ENCODE measurements around the gene PTTG1IP. TPM values are rescaled to one million over a fixed set of nuclear protein-coding genes. Genes with fewer than 3 reads are reported as not detected.
A peak's percentile ranks its signal among the peaks of the same experiment; 100 is the strongest.
"Not testable (repeated sequence)": the region's sequence is repeated elsewhere in the genome, so short reads cannot be mapped to it uniquely, and the experiment has no call there.

Gene PTTG1IP
- total RNA-seq, 1 experiment from 2014 or later: 427 TPM

GRCh38 chr21:44840771-44841170 is 32.7 kb downstream of the PTTG1IP start:
- in situ Hi-C loops (cut with HindIII; ENCODE audit: low pct_unique_long_range_greater_than_20kb, low sequenced_read_pairs): no loop called here
- DNase-seq (ENCODE audit: low read depth): no peak

GRCh38 chr21:44838951-44839350 is 34.5 kb downstream of the PTTG1IP start:
- DNase-seq (ENCODE audit: low read depth): no peak
- in situ Hi-C loops (cut with HindIII; ENCODE audit: low pct_unique_long_range_greater_than_20kb, low sequenced_read_pairs): no loop called here

GRCh38 chr21:44838039-44838895 is 35.2 kb downstream of the PTTG1IP start:
- in situ Hi-C loops (cut with HindIII; ENCODE audit: low pct_unique_long_range_greater_than_20kb, low sequenced_read_pairs): no loop called here
- DNase-seq (ENCODE audit: low read depth): no peak

GRCh38 chr21:44837537-44837936 is 36.0 kb downstream of the PTTG1IP start:
- in situ Hi-C loops (cut with HindIII; ENCODE audit: low pct_unique_long_range_greater_than_20kb, low sequenced_read_pairs): no loop called here

GRCh38 chr21:44836666-44837471 is 36.6 kb downstream of the PTTG1IP start:
- no peak for DNase-seq (ENCODE audit: low read depth)
- in situ Hi-C loops (cut with HindIII; ENCODE audit: low pct_unique_long_range_greater_than_20kb, low sequenced_read_pairs): no loop called here

More at GRCh38 chr21:44837537-44837936, 36.0 kb downstream of the PTTG1IP start:
- no peak for DNase-seq (ENCODE audit: low read depth)

GRCh38 chr21:44836349-44836665 is 37.2 kb downstream of the PTTG1IP start:
- in situ Hi-C loops (cut with HindIII; ENCODE audit: low pct_unique_long_range_greater_than_20kb, low sequenced_read_pairs): no loop called here
- DNase-seq (ENCODE audit: low read depth): no peak

- no peak for DNase-seq (ENCODE audit: low read depth)
- in situ Hi-C loops (cut with HindIII; ENCODE audit: low pct_unique_long_range_greater_than_20kb, low sequenced_read_pairs): no loop called here
Measured at GRCh38 chr21:44835647-44835973, 37.9 kb downstream of the PTTG1IP start.

GRCh38 chr21:44834951-44835646 is 38.4 kb downstream of the PTTG1IP start:
- DNase-seq (ENCODE audit: low read depth): no peak
- in situ Hi-C loops (cut with HindIII; ENCODE audit: low pct_unique_long_range_greater_than_20kb, low sequenced_read_pairs): no loop called here

- in situ Hi-C loops (cut with HindIII; ENCODE audit: low pct_unique_long_range_greater_than_20kb, low sequenced_read_pairs): no loop called here
- no peak for DNase-seq (ENCODE audit: low read depth)
Measured at GRCh38 chr21:44834231-44834950, 39.1 kb downstream of the PTTG1IP start.

- in situ Hi-C loops (cut with HindIII; ENCODE audit: low pct_unique_long_range_greater_than_20kb, low sequenced_read_pairs): no loop called here
- DNase-seq (ENCODE audit: low read depth): no peak
Measured at GRCh38 chr21:44833663-44834062, 39.8 kb downstream of the PTTG1IP start.

- in situ Hi-C loops (cut with HindIII; ENCODE audit: low pct_unique_long_range_greater_than_20kb, low sequenced_read_pairs): not testable (repeated sequence)
Measured at GRCh38 chr21:44832516-44833255, 40.8 kb downstream of the PTTG1IP start.

GRCh38 chr21:44831227-44831860 is 42.1 kb downstream of the PTTG1IP start:
- in situ Hi-C loops (cut with HindIII; ENCODE audit: low pct_unique_long_range_greater_than_20kb, low sequenced_read_pairs): no loop called here

More at GRCh38 chr21:44832516-44833255, 40.8 kb downstream of the PTTG1IP start:
- DNase-seq (ENCODE audit: low read depth): not testable (repeated sequence)

GRCh38 chr21:44829507-44830092 is 43.9 kb downstream of the PTTG1IP start:
- in situ Hi-C loops (cut with HindIII; ENCODE audit: low pct_unique_long_range_greater_than_20kb, low sequenced_read_pairs): no loop called here
- DNase-seq (ENCODE audit: low read depth): no peak

More at GRCh38 chr21:44831227-44831860, 42.1 kb downstream of the PTTG1IP start:
- no peak for DNase-seq (ENCODE audit: low read depth)

GRCh38 chr21:44828362-44829056 is 45.0 kb downstream of the PTTG1IP start:
- no peak for DNase-seq (ENCODE audit: low read depth)
- in situ Hi-C loops (cut with HindIII; ENCODE audit: low pct_unique_long_range_greater_than_20kb, low sequenced_read_pairs): no loop called here

GRCh38 chr21:44823179-44823660 is 50.3 kb downstream of the PTTG1IP start:
- peak; percentile 24 for DNase-seq (ENCODE audit: low read depth)
- in situ Hi-C loops (cut with HindIII; ENCODE audit: low pct_unique_long_range_greater_than_20kb, low sequenced_read_pairs): loop anchor here (25.0 kb wide), 1 partner anchor 314 kb away; no protein-coding TSS in a partner anchor

Measured in Caki2 (cell line).